NCI-H82 (cell line): ENCODE results near the gene HTT-AS.

ENCODE experiments used
- DNase-seq: peaks from one replicate; lab custom pipeline; 2025; lab: John Stamatoyannopoulos, UW

HTT-AS gene

DNA sequence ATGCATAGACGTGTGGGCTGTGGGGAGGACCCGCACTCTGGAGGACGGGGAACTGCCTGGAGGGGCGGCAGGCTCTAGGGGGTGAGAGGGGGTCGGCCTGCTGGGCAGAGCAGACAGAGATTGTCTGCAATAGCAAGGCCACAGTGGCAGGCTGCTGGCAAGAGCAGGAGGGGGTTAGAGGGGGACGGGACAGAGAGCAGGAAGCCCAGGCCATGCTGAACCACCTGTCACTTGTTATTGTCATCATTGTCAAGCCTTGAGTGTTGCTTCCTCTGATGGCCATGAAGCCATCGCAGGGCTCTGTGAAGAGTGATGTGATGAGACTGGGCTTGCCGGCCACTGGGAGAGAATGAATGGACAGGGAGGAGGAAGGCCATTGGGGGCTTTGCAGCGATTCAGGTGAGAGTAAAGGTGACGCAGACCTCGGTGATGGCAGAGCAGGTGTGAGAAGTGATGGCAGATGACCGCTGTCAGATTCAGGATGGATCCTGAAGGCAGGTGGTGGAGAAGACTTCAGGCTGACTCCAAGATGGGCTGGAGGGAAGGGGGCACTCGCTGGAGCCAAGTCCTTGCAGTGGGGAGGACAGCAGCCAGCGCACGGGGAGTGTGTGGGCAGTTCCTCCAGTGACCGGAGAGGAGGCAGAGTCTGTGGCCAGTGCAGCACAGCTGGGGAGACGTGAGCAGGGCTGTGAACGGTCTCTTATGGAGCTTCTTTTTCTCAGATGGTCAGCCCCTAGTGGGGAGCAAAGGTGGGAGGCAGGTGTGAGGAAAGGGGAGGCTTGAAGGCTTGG, 43.6 kb downstream of the HTT-AS start:
- DNase-seq = no peak

DNA sequence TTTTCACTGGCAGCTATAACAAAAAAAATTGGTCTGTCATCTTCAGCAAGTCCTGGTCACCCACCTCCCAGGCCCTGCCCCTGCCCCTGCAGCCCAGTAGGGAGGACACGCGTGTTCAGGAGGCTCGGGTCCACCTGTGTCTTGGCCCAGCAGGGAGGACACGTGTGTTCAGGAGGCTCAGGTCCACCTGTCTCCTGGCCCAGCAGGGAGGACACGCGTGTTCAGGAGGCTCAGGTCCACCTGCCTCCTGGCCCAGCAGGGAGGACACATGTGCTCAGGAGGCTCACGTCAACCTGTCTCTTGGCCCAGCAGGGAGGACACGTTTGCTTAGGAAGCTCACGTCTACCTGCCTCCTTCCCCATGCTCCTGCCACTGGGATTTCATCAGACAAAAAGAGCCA, 44.9 kb downstream of the HTT-AS start:
- no peak for DNase-seq

DNA sequence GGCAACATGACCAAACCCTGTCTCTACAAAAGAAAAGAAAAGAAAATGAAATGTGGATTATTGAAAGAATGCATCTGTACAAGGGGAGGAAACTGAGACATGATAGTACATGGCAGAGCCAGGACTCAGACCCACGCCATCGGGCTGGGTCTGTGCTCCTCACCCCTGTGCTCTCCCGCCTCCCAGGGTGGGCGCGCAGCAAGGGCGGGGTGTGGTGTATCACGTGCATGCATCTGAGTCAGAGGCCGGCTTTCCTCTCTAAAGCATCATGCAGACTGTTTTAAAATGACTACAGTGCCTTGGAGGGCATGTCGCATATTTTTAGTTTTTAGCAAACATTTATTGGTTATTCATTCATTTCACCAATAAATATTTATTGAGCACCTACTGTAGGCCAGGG, 47.8 kb downstream of the HTT-AS start:
- no peak for DNase-seq

DNA sequence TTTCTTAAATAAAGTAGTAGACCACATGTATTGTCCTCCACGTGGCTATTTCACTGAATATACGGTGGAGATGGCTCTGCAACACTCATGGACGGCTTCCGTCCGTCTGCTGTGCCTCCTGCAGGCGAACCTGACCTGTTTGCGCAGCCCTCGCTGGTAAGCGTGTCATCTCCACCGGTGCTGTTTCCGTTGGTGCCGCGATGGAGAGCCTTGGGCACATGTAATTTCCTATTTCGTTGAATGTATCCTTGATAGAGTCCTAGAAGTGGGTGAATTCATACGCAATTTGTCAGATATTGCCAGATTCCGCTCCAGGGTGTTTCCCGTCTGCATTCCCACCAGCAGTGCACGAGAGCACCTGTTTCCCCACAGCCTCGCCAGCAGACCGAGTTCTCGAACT, 48.5 kb downstream of the HTT-AS start:
- DNase-seq = no peak

DNA sequence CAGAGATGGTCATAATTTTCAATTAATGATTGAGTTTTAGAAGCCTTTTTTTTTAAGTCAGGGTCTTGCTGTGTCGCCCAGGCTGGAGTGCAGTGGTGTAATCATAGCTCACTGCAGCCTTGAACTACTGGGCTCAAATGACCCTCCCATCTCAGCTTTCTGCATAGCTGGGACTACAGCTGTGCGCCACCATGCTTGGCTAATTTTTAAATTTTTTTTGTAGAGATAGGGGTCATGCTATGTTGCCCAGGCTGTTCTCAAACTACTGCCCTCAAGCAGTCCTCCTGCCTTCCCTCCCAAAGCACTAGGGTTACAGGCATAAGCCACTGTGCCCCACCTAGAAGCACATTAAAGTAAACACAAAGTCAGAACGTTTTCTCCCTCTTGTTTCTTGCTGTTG, 51.7 kb downstream of the HTT-AS start:
- DNase-seq = no peak

DNA sequence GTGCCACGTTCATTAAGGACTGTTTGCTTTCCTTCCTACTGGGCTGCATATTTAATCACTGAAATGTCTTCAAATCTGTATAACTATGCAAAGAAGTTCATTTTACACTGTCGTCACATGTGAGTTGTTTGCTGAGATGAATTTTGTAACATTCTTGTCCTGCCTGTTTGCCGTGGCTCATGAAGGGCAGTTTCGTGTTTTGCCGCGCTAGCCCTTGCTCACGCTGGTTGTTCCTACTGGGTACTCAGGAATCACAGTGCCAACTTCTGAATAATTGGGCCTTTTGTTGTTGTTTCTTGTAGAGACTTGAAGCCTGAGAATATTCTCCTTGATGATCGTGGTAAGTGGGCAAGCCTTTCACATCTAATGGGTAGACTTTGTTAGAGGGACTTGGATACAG, 52.2 kb downstream of the HTT-AS start:
- no peak for DNase-seq

DNA sequence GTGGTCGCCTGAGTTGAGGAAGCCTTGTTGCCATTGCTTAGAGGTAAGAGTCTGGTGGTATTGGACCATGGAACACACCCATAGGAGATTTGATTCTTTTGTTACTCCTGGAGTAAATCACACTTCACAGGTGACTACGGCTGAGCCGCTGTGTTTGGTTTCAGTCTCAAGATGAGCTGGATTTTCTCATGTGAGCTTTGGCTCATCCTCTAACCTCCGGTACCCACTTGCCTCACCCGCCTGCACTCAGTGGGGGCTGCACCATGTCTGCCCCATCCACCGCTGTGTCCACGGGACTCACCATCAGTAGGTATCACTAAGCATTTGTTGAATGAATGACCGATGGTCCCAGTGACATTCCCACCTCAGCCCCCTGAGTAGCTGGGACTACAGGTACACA, 52.7 kb downstream of the HTT-AS start:
- DNase-seq = no peak

DNA sequence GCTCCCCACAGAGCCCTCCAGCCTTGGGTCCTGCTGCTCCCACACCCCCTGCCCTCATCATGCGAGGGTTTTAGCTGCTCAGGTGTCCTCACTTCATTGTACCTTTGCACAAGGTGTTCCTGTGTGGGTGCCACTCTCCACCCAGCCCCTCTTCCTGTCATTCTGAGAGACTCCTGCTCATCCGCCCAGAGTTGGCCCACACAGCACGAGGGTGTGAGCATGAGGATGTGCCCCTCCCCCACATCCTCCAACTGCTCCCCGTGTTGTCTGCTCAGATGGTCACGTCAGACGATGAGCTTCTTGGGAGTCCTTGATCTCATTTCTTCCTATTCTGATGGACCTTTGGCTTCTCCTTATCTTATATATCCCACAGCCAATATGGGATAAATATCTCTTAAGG, 53.2 kb downstream of the HTT-AS start:
- DNase-seq = no peak

DNA sequence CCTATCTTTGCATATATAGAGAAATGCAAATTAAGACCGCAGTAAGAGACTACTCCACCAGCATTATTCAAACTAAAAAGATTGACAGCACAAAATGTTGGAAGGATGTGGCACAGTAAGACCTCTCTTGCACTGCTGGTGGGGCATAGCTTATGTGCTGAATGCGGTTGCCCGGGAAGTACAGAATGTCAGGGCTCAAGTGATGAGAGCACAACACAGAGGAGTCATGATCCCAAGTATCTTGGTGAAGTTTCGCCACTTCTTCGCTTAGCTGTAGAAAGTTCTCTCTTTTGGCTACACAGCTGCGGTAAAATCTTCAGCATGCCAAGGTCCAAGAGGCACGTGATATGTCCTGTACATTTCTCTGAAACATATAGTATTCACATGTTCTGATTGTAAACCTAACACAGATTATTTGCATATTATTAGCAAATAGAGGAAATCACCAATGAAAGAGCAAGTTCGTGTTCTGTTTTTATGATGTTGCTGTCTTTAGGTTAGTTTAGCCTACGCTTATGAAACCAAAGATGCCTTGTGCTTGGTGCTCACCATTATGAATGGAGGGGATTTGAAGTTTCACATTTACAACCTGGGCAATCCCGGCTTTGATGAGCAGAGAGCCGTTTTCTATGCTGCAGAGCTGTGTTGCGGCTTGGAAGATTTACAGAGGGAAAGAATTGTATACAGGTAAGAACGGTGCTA, 55.0 kb downstream of the HTT-AS start:
- DNase-seq = no peak

DNA sequence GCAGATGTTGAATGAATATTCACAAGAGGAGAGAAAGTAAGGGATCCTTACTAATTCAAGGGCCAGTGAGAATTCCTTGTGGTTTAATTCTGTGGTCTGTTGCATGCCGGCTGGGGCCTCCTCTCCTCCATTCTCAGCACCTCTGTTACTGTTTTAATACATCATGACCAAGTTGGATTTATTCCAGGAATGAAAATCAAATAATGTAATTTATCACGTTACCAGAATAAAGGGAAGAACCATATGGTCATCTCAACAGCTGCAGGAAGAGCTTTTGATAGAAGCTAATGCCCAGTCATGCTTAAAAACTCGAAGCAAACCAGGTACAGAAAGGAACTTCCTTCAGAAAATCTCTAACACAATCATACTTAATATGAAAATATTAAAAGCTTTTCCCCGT, 56.8 kb downstream of the HTT-AS start:
- no peak for DNase-seq

DNA sequence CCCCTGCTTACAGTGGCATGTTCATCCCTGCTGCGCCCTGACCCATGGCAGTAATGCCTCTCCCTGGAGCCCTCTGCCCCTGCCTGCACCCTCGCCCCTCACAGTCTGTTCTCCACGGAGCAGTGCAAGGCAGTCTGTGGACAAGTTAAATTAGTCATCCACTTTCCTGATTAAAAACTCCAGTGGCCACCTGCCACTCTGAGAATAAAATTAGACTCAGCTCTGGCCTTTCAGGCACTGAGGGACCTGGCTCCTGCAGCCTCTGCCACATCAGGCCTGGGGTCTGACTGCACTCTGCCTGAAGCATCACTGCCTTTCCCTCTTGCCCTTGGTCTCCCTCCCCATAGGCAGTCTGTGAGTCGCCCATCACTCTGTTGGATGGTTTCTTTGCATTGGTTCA, 57.4 kb downstream of the HTT-AS start:
- peak; percentile 5 for DNase-seq

DNA sequence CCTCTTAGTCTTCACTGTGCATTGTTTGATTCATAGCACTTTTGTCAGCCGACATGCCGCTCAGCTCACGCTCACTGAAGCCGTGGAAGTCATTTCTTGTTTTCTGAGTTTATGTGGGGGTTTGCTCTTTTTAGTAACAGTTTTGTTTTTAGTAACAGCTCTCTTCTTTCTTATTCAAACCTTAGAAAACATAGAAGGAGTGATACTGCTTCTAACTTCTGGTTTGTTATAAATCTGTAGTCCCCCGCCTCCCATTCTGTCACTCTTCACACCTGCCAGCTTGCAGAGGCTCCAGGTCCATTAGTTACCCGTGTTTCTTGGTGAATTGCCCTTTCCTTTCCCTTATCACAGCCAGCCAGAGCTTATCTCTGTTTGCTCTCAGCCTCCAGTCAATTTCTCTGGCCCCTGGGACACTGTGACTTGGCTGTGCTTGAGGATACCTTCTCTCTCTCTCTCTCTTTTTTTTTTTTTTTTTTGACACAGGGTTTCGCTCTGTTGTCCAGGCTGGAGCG, 60.4 kb downstream of the HTT-AS start:
- DNase-seq = no peak
